Left lung (tissue), 10 donors: ENCODE results near the gene AFAP1L2. TPM values are rescaled to one million over a fixed set of nuclear protein-coding genes. Genes with fewer than 3 reads are reported as not detected.
A peak's percentile ranks its signal among the peaks of the same experiment; 100 is the strongest.

ENCODE experiments used
- ATAC-seq: fragments of 200-7000 bp; cut with Tn5 transposase; one replicate; pipeline ENCODE4 v1.9.1; 2020; ENCODE audit warnings: moderate library complexity
- DNase-seq, 4 donors: peaks; one replicate each; pipeline ENCODE4 v3.0.0-alpha.2; 2013 to 2020
- H3K27ac ChIP-seq, 2 donors: fragments of 200-600 bp; sonication (generic) in 1 of 2; one replicate each; pipeline versions ENCODE4 v1.5.0 to v1.8.0; 2020 to 2021
- H3K27me3 ChIP-seq, 2 donors: fragments of 200-600 bp; sonication (generic) in 1 of 2; one replicate each; pipeline versions ENCODE4 v1.5.0 to v1.8.0; 2020 to 2021
- H3K36me3 ChIP-seq, 2 donors: fragments of 200-600 bp; sonication (generic) in 1 of 2; one replicate each; pipeline versions ENCODE4 v1.5.0 to v1.8.0; 2020 to 2021
- H3K4me1 ChIP-seq, 2 donors: fragments of 200-600 bp; one replicate each; pipeline ENCODE4 v1.8.0; 2021
- H3K4me3 ChIP-seq, 2 donors: fragments of 200-600 bp; sonication (generic) in 1 of 2; one replicate each; pipeline versions ENCODE4 v1.5.0 to v1.8.0; 2020 to 2021; ENCODE audit warnings: mild to moderate bottlenecking in 1 of 2
- H3K9me3 ChIP-seq, 2 donors: fragments of 200-600 bp; sonication (generic) in 1 of 2; one replicate each; pipeline versions ENCODE4 v1.5.0 to v1.8.0; 2020 to 2021
- intact Hi-C, 2 donors: fragments of 100-400 bp; cut with DNase I; formaldehyde crosslinking; loops; one replicate each; pipeline versions ENCODE4 v1.11.2 to v1.14.2; 2022
- polyA plus RNA-seq, 6 donors: library from polyadenylated mRNA; unstranded; fragments of 120-200 nt; gene quantifications; one replicate each; pipeline ENCODE4 v1.2.1, GENCODE V29; 2013; ENCODE audit not compliant: insufficient read length in 6 of 6
- total RNA-seq, 2 donors: library from RNA; stranded (reverse); fragmentation: NEBNext Ultra II Directional; extraction: Animal tissue kit (Norgen Biotek cat#: 25700); gene quantifications; one replicate each; pipeline ENCODE4 v1.2.1, GENCODE V29; 2021
- TF ChIP-seq, protein P1 (sequence below), 2 donors: fragments of 200-600 bp; sonication (generic) in 1 of 2; IDR thresholded peaks; one replicate each; pipeline versions ENCODE4 v1.5.0 to v1.8.0; 2021; ENCODE audit warnings: antibody characterized with exemption in 2 of 2
- donor health status: DM: no; HTN: yes; CAD: no.
- donor health status: DM: no; HTN: no; CAD: no.

The AFAP1L2 gene
- total and polyA plus RNA-seq, 8 donors = 6.4 to 43.3 (median 33.2) TPM

GRCh38 chr10:114399576-114399975 lies 4.7 kb downstream of the AFAP1L2 start:
- TF ChIP-seq, protein P1, sequence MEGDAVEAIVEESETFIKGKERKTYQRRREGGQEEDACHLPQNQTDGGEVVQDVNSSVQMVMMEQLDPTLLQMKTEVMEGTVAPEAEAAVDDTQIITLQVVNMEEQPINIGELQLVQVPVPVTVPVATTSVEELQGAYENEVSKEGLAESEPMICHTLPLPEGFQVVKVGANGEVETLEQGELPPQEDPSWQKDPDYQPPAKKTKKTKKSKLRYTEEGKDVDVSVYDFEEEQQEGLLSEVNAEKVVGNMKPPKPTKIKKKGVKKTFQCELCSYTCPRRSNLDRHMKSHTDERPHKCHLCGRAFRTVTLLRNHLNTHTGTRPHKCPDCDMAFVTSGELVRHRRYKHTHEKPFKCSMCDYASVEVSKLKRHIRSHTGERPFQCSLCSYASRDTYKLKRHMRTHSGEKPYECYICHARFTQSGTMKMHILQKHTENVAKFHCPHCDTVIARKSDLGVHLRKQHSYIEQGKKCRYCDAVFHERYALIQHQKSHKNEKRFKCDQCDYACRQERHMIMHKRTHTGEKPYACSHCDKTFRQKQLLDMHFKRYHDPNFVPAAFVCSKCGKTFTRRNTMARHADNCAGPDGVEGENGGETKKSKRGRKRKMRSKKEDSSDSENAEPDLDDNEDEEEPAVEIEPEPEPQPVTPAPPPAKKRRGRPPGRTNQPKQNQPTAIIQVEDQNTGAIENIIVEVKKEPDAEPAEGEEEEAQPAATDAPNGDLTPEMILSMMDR (IDR thresholded peaks at IDR 0.05) = no peak
- peaks cover 16 to 53% of the 10 kb centered on the region in 2 donors for H3K27me3 ChIP-seq
- no peaks in the 10 kb centered on the region for H3K36me3 ChIP-seq
- H3K4me3 ChIP-seq = no peak overlapping the region
- no peak overlapping the region for H3K27ac ChIP-seq
- ATAC-seq = no peak
- no peak for DNase-seq
- H3K9me3 ChIP-seq = no peaks in the 10 kb centered on the region
- H3K4me1 ChIP-seq = peaks cover 11% of the 10 kb centered on the region in 2 donors
- intact Hi-C loops = no loop called here

DNA sequence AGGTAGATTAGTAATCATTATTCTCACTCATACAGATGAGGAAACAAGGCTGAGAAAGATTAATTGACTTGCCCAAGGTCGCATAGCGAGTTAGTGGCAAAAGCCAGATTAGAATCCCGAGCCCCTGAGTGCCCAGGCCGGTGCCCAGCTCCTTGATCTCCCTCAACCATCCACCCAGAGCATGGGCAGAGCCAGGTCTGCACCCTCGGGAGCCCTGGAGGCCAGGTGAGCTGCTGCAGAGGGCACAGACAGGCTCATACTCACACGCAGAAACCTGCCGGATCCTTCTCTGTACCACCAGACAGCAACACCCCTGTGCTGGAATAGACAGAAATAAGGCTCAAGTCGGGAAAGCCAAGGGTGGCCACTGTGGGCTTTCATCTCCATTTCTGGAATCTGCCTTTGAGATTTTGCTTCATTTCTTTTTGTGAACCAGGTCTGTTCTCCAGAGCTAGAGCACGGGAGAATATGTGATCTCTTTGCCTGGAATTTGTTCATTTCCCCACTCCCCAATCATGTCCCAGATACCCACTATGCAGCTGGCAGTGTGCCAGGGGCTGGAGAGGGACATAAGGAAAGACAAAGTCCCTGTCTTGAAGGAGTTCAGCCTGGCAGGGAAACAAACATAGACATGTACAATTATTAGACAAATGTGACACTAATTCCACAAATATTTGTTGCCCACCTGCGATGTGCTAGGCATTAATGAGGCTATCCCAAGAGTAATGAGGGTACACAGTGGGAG lies 5.5 kb downstream of the AFAP1L2 start:
- intact Hi-C loops = no loop called here
- no peaks in the 10 kb centered on the region for H3K9me3 ChIP-seq
- no peaks in the 10 kb centered on the region for H3K36me3 ChIP-seq
- TF ChIP-seq, protein P1 (IDR thresholded peaks at IDR 0.05) = no peak
- no peak for DNase-seq
- no peak for ATAC-seq
- H3K27ac ChIP-seq = no peak overlapping the region
- peaks cover 6 to 10% of the 10 kb centered on the region in 2 donors for H3K4me1 ChIP-seq
- H3K4me3 ChIP-seq = no peak overlapping the region
- H3K27me3 ChIP-seq = peaks cover 11 to 47% of the 10 kb centered on the region in 2 donors

DNA sequence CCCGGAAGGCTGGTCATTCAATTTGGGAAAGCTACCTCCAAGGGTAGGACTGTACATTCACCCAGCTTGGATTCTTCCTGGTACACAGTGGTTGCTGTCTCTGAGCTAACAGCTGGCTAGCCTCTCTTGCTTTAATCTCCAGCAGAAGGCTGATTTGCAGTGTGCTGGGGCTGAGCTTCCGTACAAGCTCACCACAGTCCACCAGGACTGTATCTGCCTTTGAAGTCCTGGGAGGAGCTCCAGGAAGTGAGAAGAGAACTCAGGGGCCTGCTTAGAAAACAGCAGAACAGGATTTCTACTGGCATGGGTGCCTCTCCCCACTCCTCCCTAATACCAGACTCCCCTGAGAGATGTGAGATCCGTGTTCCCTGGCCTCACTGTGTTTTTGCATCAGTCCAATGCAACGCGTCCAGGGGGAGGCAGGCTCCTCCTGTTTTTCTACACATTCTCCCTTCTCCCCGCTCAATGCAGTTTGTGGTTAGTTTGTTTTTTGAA lies 6.6 kb downstream of the AFAP1L2 start:
- H3K4me1 ChIP-seq = peaks cover 0 to 6% of the 10 kb centered on the region in 2 donors
- peaks cover under 1 to 36% of the 10 kb centered on the region in 2 donors for H3K27me3 ChIP-seq
- no peaks in the 10 kb centered on the region for H3K36me3 ChIP-seq
- DNase-seq (no peak), ATAC-seq (peak; percentile 35)
- H3K9me3 ChIP-seq = no peaks in the 10 kb centered on the region
- TF ChIP-seq, protein P1 (IDR thresholded peaks at IDR 0.05) = no peak
- intact Hi-C loops = no loop called here
- H3K4me3 ChIP-seq = no peak overlapping the region
- peak overlapping the region in 1 of 2 donors; percentile 13 for H3K27ac ChIP-seq

DNA sequence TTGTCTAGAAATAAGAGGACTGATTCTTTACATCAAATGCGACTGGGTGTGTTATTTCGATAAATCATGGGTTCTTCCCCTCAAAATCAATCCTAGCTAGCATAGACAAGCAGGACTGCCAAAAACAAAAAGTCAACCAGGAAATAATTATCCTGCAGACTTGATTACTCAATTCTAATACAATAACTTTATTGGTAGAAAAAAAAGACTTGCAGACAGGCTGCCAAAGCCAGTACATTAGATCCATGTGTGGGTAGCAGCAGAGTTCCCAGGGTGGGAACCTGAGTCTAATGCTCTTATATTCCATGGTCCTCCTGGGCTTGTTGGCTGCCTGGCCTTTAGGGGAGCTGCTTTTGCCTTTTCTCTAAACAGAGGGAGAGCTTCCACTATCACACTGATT lies 7.8 kb downstream of the AFAP1L2 start:
- Histone ChIP-seq H3K27ac (no peak overlapping the region), H3K36me3 (no peaks in the 10 kb centered on the region), H3K27me3 (peaks cover 0 to 25% of the 10 kb centered on the region in 2 donors), H3K9me3 (no peaks in the 10 kb centered on the region), H3K4me3 (no peak overlapping the region), H3K4me1 (peaks cover 0 to 6% of the 10 kb centered on the region in 2 donors)
- intact Hi-C loops = no loop called here
- TF ChIP-seq, protein P1 (IDR thresholded peaks at IDR 0.05) = no peak
- DNase-seq (no peak), ATAC-seq (no peak)

- Histone ChIP-seq H3K4me1 (peaks cover 0 to 6% of the 10 kb centered on the region in 2 donors), H3K9me3 (no peaks in the 10 kb centered on the region), H3K36me3 (no peaks in the 10 kb centered on the region), H3K4me3 (no peak overlapping the region), H3K27me3 (peaks cover 0 to 25% of the 10 kb centered on the region in 2 donors), H3K27ac (no peak overlapping the region)
- TF ChIP-seq, protein P1 (IDR thresholded peaks at IDR 0.05) = no peak
- ATAC-seq (no peak), DNase-seq (no peak)
- intact Hi-C loops = no loop called here
Measured at GRCh38 chr10:114395366-114396022, 8.8 kb downstream of the AFAP1L2 start.
